ENCODE measurements around the gene TATDN2.
A peak's percentile ranks its signal among the peaks of the same experiment; 100 is the strongest.

TATDN2 gene
- total RNA-seq = 25.6 to 35.2 reads per million in 2 donors

- DNase-seq = peak; percentile 84
These were observed at the start of gene TATDN2 for GRCh38 chr3:10248184-10248983. Gene TATDN2 (plus strand): TSS chr3:10248459. CDS start chr3:10249201, 742 bp downstream.

GRCh38 chr3:10198761-10199649 is 49.3 kb upstream of the TATDN2 start:
- DNase-seq = peak; percentile 56

- DNase-seq = no peak
These were observed 43.3 kb upstream of the TATDN2 start for GRCh38 chr3:10204921-10205320.

- DNase-seq = no peak
These were observed 42.7 kb upstream of the TATDN2 start for GRCh38 chr3:10205451-10206165.

GRCh38 chr3:10206166-10206511 is 42.1 kb upstream of the TATDN2 start:
- DNase-seq = no peak

GRCh38 chr3:10213156-10213792 is 35.0 kb upstream of the TATDN2 start:
- no peak for DNase-seq

- no peak for DNase-seq
These were observed 32.5 kb upstream of the TATDN2 start for GRCh38 chr3:10215578-10216368.

GRCh38 chr3:10217359-10217758 is 30.9 kb upstream of the TATDN2 start:
- no peak for DNase-seq

GRCh38 chr3:10219737-10220136 is 28.5 kb upstream of the TATDN2 start:
- no peak for DNase-seq

GRCh38 chr3:10223676-10224639 is 24.3 kb upstream of the TATDN2 start:
- DNase-seq = peak; percentile 36

GRCh38 chr3:10224794-10225665 is 23.2 kb upstream of the TATDN2 start:
- peak; percentile 40 for DNase-seq

- no peak for DNase-seq
These were observed 22.0 kb upstream of the TATDN2 start for GRCh38 chr3:10226293-10226692.

GRCh38 chr3:10228248-10228950 is 19.9 kb upstream of the TATDN2 start:
- no peak for DNase-seq

GRCh38 chr3:10229576-10229975 is 18.7 kb upstream of the TATDN2 start:
- DNase-seq = no peak

GRCh38 chr3:10232137-10232536 is 16.1 kb upstream of the TATDN2 start:
- DNase-seq = no peak

GRCh38 chr3:10233988-10234387 is 14.3 kb upstream of the TATDN2 start:
- DNase-seq = no peak

- no peak for DNase-seq
These were observed 13.6 kb upstream of the TATDN2 start for GRCh38 chr3:10234526-10235230.

GRCh38 chr3:10235551-10235950 is 12.7 kb upstream of the TATDN2 start:
- no peak for DNase-seq

Data from T-helper 9 cell (primary cell).